Mesenteric fat pad (tissue), 1 donor: ENCODE data around the gene KRT76. TPM values are rescaled to one million over a fixed set of nuclear protein-coding genes. Genes with fewer than 3 reads are reported as not detected.

ENCODE experiments used
- DNase-seq: peaks from one replicate; pipeline ENCODE4 v3.0.0-alpha.2; 2020; ENCODE audit warnings: low spot score
- long read RNA-seq: library from polyadenylated mRNA; unstranded; transcript quantifications from one replicate; pipeline ENCODE4 v2.0.0, GENCODE V29; 2020
- total RNA-seq: library from RNA; stranded (reverse); fragmentation: NEBNext Ultra II Directional; extraction: Animal tissue kit (Norgen Biotek cat#: 25700); gene quantifications from one replicate; pipeline ENCODE4 v1.2.1, GENCODE V29; 2021
- donor health status: DM: yes; HTN: yes; CAD: no.

Gene KRT76
- total RNA-seq: not detected
- long read RNA-seq: 0 reads

DNA sequence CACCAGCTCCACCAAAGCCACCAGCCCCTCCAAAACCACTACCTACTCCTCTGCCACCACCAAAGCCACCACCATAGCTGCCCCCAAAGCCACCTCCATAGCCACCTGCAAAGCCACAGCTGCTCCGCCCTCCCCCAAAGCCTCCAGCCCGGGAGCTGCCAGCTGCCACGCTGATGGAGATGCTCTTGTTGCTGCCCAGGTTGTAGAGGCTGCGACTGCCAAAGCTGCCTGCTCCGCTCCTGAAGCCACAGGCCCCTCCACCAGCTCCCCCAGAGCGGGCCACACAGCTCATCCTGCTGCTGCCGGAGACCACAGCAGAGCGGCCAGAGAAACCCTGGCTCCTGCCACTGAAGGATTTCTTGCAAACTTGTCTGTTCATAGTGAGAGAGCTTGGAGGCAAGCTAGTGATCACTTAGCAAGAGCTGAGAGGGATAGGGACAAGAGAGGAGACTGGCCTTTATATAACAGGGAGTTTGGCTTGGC, at the start of gene KRT76:
Gene KRT76 (minus strand): TSS at position 433 of the 483 bp plus-strand sequence. CDS start 54 bp downstream, at position 379.
- DNase-seq: peak; percentile 85

GRCh38 chr12:52825961-52826360, 48.8 kb upstream of the KRT76 start:
- no peak for DNase-seq

DNA sequence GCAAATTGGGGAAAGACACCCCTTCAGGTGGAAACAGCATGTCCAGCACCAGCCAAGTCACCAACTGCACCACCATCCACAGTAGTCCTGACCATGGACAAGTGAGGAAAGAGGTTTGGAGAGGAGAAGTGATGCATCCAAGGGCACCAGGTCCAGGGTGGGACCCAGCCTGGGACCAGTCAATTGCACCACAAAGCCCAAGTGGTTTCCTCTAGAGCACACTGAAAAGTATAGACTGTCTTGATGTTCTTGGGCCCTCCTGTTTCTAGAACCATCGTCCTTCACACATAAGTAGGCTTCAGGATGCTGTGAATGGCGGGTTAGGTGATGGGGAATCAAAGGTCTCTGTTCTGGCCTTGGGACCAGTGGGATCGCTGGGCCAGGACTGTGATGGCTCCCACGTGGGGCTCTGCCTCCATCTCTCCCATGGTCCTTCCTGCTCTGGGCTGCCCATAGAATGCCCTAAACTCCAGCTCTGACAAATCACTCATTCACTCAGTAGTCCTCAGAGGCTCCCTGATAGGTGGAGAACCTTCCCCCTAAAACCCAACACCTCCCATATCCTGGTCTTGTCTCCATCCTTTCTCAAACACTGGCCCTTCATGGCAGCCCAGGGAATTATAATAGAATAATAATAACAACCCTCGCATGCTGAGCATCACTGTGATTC, 47.7 kb upstream of the KRT76 start:
- no peak for DNase-seq

GRCh38 chr12:52823761-52824450, 46.8 kb upstream of the KRT76 start:
- no peak for DNase-seq

DNA sequence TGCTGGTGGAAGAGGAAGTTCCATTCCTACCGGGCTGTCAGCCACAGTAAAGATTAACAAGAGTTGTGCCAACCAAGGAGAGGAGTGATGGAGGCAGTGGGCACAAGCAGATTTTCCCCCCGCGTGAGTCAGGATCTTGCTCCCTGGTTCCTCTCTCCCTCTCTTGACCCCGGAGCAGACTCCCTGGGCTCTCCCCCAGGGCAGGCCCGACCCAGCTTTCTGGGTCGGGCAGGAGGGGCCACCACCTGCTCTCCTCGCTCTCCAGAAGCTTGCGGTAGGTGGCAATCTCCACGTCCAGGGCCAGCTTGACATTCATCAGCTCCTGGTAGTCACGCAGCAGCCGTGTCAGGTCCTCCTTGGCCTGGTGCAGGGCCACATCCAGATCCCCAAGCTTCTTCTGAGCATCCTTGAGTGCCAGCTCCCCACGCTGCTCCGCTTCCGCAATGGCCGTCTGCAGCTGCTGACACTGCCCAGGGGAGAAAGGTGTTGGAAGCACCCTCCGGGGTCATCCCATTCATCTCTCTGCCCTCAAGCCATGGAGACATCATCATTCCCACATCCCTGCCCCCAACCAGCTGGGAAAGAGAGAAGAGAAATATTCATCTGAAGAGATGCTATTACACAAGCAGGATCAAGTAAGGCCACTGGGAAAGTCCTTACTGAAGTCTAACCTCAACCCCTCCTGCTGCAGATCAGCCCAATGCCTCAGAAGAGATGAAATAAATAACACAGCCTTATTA, 45.8 kb upstream of the KRT76 start:
- DNase-seq: no peak

GRCh38 chr12:52821826-52822660, 44.9 kb upstream of the KRT76 start:
- DNase-seq: no peak

- DNase-seq: no peak
Measured at GRCh38 chr12:52821071-52821730, 44.1 kb upstream of the KRT76 start.

GRCh38 chr12:52820521-52820920, 43.4 kb upstream of the KRT76 start:
- no peak for DNase-seq

- DNase-seq: no peak
Measured at GRCh38 chr12:52819731-52820510, 42.8 kb upstream of the KRT76 start.

DNA sequence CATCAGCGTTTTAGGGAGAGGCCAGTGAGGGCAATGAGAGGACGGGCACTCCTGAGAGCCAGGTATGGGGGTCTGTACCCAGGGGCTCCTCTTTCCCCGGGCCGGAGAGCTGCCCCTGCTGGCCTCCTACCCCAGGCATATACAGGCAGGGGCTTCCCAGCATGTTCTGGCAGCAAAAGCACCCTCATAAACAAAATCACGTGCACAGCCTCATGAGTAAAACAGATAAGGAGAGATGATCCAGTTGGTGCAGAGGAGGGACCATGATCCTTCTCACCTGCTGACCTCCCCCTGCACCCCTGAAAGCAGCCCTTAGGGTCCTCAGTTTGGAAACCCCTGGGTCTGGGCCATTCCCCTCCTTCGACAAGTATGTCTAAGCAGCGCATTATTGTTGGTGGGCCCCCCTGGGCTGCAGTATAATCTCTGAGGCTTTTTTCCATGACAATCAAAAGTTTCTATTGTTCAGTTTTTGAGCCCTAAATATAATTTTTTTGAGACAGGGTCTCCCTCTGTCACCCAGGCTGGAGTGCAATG, 41.8 kb upstream of the KRT76 start:
- DNase-seq: no peak

- no peak for DNase-seq
Measured at GRCh38 chr12:52818388-52818787, 41.2 kb upstream of the KRT76 start.

DNA sequence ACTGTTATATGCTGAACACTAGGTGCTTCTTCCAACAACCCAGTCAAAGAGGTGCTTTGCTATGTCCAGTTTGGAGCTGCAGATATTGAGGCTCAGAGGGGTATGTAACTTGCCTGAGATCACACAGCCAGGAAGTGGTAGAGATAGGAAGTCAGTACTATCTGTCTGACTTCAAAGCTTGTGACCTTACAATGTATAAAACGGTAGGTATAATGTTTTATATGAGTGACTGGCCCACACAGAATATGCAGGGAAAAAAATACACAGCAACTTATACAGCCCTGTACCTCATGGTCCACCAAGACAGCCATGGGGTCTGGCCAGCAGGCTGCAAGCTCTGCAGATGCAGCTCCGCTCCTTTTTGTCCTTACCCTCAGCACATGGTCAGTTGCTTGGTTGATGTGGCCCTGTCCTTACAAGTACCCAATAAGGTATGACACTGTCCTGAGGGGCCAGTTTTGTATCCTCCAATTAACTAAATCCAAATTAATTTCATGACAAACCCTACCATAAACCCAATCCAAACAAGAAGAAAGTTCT, 40.6 kb upstream of the KRT76 start:
- no peak for DNase-seq

GRCh38 chr12:52817003-52817698, 40.0 kb upstream of the KRT76 start:
- DNase-seq: no peak

DNA sequence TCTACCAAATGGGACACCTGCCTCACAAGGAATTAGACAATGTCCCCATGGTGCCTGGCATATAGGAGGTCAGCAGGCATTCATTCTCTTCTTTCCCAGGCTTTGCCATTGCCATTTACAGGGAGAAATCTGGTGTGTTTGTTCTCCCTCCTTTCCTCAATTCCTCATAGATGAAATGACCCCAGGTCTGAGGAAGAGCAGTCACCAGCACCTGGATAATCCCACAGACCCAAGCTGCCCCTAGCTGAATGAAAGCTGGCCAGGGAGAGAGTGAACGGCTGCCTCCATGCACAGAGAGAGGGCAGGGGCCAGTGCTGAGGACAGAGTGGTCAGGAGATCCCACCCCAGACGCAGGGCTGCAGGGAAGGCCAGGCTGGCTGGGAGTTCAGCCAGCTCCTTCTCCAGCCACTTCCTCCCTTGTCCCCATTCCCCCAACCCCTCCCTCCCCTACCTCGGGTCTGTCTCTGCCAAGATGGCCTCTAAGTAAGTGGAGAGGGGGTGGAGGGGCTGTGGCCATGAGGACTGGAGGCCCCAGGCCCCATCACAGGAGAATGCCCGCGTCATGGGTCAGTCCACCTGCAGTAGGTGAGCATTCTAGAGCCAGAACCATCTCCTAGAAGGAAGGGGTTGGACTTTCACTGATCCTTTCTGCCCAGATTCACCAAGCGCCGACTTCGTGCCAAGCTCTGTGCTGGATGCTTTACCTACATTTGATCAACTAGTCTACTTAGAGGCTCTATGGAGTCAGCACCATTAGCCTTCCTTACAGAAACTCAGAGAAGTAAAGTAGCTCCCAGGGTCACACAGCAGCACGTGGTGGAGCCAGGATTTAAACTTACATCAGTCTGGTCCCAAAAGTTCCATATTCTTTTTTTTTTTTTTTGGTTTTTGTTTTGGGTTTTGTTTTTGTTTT, 38.8 kb upstream of the KRT76 start:
- no peak for DNase-seq

DNA sequence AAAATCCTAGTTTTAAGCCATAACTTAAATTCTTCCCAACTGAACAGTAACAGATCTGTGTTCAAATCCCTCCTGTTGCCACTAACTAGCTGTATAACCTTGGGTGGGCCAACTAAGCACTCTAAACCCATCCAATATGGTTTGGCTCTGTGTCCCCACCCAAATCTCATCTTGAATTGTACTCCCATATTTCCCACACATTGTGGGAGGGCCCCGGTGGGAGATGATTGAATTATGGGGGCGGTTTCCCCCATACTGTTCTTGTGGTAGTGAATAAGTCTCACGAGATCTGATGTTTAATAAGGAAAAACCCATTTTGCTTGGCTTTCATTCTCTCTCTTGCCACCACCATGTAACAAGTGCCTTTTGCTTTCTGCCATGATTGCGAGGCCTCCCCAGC, 38.0 kb upstream of the KRT76 start:
- no peak for DNase-seq

- DNase-seq: no peak
Measured at GRCh38 chr12:52814710-52815155, 37.6 kb upstream of the KRT76 start.
